Hepatocyte (in vitro differentiated cells): Measurements from ENCODE around the gene KCNMA1. TPM values are rescaled to one million over a fixed set of nuclear protein-coding genes. Genes with fewer than 3 reads are reported as not detected.

ENCODE experiments used
- DNase-seq: peaks from one replicate; pipeline ENCODE4 v3.0.0-alpha.2; 2016; ENCODE audit warnings: low spot score
- H2AFZ ChIP-seq: fragments of 200-600 bp; sonication (generic); 2 replicates; pipeline ENCODE4 v1.6.0; 2016; ENCODE audit warnings: antibody characterized with exemption, mild to moderate bottlenecking
- H3K27ac ChIP-seq: fragments of 200-600 bp; sonication (generic); 2 replicates; pipeline ENCODE4 v1.5.1; 2016; ENCODE audit warnings: mild to moderate bottlenecking
- H3K27me3 ChIP-seq: fragments of 200-600 bp; sonication (generic); 2 replicates; pipeline ENCODE4 v1.6.1; 2016
- H3K36me3 ChIP-seq: fragments of 200-600 bp; sonication (generic); replicated peaks from 2 replicates; pipeline ENCODE4 v1.5.1; 2016; ENCODE audit warnings: low read depth; ENCODE audit not compliant: insufficient read depth
- H3K4me1 ChIP-seq: fragments of 200-600 bp; sonication (generic); 2 replicates; pipeline ENCODE4 v1.5.1; 2016; ENCODE audit warnings: mild to moderate bottlenecking, moderate library complexity; ENCODE audit not compliant: insufficient read depth
- H3K4me2 ChIP-seq: fragments of 200-600 bp; sonication (generic); 2 replicates; pipeline ENCODE4 v1.6.0; 2016
- H3K4me3 ChIP-seq: fragments of 200-600 bp; sonication (generic); 2 replicates; pipeline ENCODE4 v1.5.1; 2016; ENCODE audit warnings: mild to moderate bottlenecking
- H3K79me2 ChIP-seq: fragments of 200-600 bp; sonication (generic); 2 replicates; pipeline ENCODE4 v1.6.0; 2017; ENCODE audit warnings: mild to moderate bottlenecking
- H3K9me2 ChIP-seq: fragments of 200-600 bp; sonication (generic); replicated peaks from 2 replicates; pipeline ENCODE4 v1.6.0; 2017; ENCODE audit warnings: mild to moderate bottlenecking; ENCODE audit not compliant: insufficient read depth
- H3K9me3 ChIP-seq: fragments of 200-600 bp; sonication (generic); 2 replicates; pipeline ENCODE4 v1.5.1; 2016; ENCODE audit warnings: low read depth, mild to moderate bottlenecking
- H4K20me1 ChIP-seq: fragments of 200-600 bp; sonication (generic); 2 replicates; pipeline ENCODE4 v1.6.0; 2016; ENCODE audit warnings: mild to moderate bottlenecking; ENCODE audit not compliant: insufficient read depth, poor library complexity, severe bottlenecking
- EZH2 ChIP-seq: fragments of 200-600 bp; sonication (generic); IDR thresholded peaks from 2 replicates; pipeline ENCODE4 v1.6.1; 2016; ENCODE audit warnings: antibody characterized with exemption, mild to moderate bottlenecking, borderline replicate concordance
- EZH2phosphoT487 ChIP-seq: fragments of 200-600 bp; sonication (generic); IDR thresholded peaks from one replicate; pipeline ENCODE4 v1.6.1; 2018; ENCODE audit warnings: antibody characterized with exemption, mild to moderate bottlenecking, low read depth, moderate library complexity; ENCODE audit not compliant: unreplicated experiment, severe bottlenecking
- whole genome bisulfite sequencing: methylation state at CpG from one replicate; pipeline ENCODE4 v1.1.6; 2016; ENCODE audit warnings: low lambda C conversion rate; ENCODE audit errors: missing lambda C conversion rate; 5-methylcytosine and 5-hydroxymethylcytosine counted together
- polyA plus RNA-seq: library from polyadenylated mRNA; unstranded; fragments of >200 nt; fragmentation: Nextera tagmentation; extraction: Ambion mirVana; gene quantifications from 2 replicates; pipeline ENCODE4 v1.2.1, GENCODE V29; 2016
- total RNA-seq: library from RNA; depleted of rRNA; stranded (reverse); fragments of >200 nt; gene quantifications from 2 replicates; pipeline ENCODE4 v1.2.3, GENCODE V29; 2014
- TF ChIP-seq, protein P1 (sequence below): fragments of 200-600 bp; sonication (generic); IDR thresholded peaks from 2 replicates; pipeline ENCODE4 v1.5.1; 2016; ENCODE audit warnings: antibody characterized with exemption, mild to moderate bottlenecking; ENCODE audit not compliant: poor library complexity

KCNMA1 gene
- total and polyA plus RNA-seq, 2 experiments from 2014 or later = 42.6 to 73.3 TPM

DNA sequence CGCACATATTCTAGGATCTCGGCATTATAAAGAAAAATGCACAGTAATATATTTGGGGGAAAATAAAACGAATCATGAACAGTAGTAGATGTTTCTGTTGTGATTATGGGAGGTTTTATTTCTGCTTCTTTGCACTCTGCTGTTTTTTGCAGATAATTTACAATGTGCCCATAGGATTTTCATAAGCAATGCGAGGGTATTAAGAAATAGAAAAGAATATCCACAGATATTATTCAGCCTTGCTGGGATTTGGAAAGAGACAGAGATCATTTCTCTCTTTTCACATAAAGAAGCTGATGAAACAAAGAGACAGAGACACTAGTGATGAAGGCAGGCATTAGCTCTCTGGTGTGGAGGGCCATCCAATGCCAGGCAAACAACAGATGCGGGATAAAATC, 158.6 kb downstream of the KCNMA1 start:
- 65% methylated on average over 5 of the region's 5 CpGs for WGBS
- TF ChIP-seq EZH2phosphoT487 (no peak), EZH2 (no peak)
- TF ChIP-seq, protein P1, sequence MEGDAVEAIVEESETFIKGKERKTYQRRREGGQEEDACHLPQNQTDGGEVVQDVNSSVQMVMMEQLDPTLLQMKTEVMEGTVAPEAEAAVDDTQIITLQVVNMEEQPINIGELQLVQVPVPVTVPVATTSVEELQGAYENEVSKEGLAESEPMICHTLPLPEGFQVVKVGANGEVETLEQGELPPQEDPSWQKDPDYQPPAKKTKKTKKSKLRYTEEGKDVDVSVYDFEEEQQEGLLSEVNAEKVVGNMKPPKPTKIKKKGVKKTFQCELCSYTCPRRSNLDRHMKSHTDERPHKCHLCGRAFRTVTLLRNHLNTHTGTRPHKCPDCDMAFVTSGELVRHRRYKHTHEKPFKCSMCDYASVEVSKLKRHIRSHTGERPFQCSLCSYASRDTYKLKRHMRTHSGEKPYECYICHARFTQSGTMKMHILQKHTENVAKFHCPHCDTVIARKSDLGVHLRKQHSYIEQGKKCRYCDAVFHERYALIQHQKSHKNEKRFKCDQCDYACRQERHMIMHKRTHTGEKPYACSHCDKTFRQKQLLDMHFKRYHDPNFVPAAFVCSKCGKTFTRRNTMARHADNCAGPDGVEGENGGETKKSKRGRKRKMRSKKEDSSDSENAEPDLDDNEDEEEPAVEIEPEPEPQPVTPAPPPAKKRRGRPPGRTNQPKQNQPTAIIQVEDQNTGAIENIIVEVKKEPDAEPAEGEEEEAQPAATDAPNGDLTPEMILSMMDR = no peak
- H3K9me2 ChIP-seq = no peaks in the 10 kb centered on the region
- H3K36me3 ChIP-seq = no peaks in the 10 kb centered on the region
- H3K4me2 ChIP-seq = no peak overlapping the region
- no peaks in the 10 kb centered on the region for H4K20me1 ChIP-seq
- H3K4me1 ChIP-seq = peaks cover 13% of the 10 kb centered on the region
- H3K79me2 ChIP-seq = no peaks in the 10 kb centered on the region
- no peak for DNase-seq
- no peak overlapping the region for H3K4me3 ChIP-seq
- H3K9me3 ChIP-seq = no peaks in the 10 kb centered on the region
- no peak overlapping the region for H2AFZ ChIP-seq
- H3K27ac ChIP-seq = no peak overlapping the region
- no peaks in the 10 kb centered on the region for H3K27me3 ChIP-seq

DNA sequence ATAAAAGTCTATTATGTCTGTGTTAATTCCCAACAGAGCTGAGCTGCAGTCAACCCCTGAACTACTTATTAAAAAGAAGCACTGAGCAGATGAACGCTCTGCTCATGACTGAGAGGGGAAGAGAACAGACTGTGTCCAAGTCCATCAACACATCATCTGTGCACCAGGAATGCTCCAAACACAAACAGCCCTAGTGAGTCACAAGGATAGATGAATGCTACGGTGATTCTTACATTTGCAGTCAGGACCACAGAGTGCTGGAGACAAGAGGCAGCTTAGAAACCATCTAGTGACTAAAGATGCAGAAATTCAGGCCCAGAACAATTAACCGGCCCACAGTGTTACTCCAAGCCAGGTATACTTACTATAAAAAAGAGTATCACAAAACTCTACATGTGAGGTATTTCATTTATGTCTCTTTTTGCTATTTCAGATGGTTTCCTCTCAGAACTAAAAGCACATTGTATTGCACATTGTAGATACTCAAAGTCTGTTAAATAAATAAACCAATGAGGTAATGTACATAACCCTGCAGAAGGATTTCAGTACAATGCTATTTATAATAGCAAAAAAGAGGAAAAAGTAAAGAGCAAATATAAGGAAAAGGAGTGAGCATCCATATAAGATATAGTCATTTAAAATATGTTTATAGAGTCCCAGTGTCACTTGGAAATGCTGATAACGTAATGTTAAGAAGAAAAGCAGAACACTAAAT, 159.2 kb downstream of the KCNMA1 start:
- Histone ChIP-seq H3K79me2 (no peaks in the 10 kb centered on the region), H4K20me1 (no peaks in the 10 kb centered on the region), H3K27me3 (no peaks in the 10 kb centered on the region), H3K4me2 (no peak overlapping the region), H2AFZ (no peak overlapping the region), H3K36me3 (no peaks in the 10 kb centered on the region), H3K9me2 (no peaks in the 10 kb centered on the region), H3K27ac (no peak overlapping the region), H3K4me3 (no peak overlapping the region), H3K4me1 (peaks cover 13% of the 10 kb centered on the region), H3K9me3 (no peaks in the 10 kb centered on the region)
- TF ChIP-seq EZH2 = no peak
- TF ChIP-seq, protein P1 = no peak
- no peak for TF ChIP-seq EZH2phosphoT487
- DNase-seq = no peak
- WGBS = 59% methylated on average over 4 of the region's 4 CpGs

DNA sequence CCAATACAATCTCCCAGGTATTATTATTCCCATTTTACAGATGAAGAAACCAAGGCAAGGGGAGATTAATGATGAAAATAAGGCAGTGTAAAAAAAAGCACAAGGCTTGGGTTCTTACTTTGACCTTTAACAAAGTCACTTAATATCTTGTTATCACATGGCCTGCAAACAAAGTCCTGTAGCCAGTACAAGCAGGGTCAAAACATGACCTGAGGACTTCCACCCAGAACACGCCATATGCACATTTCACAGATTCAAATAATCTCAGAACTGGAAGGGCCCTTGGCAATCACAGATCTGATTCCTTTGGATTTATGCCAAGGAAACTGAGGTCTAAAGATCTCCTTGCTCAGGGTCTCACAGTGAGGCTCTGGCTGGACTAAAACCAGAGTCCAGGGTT, 162.1 kb downstream of the KCNMA1 start:
- no peaks in the 10 kb centered on the region for H3K9me3 ChIP-seq
- no peak overlapping the region for H3K4me2 ChIP-seq
- no peaks in the 10 kb centered on the region for H3K9me2 ChIP-seq
- H3K4me1 ChIP-seq = peaks cover 10% of the 10 kb centered on the region
- H3K27me3 ChIP-seq = no peaks in the 10 kb centered on the region
- no peak overlapping the region for H2AFZ ChIP-seq
- no peak overlapping the region for H3K27ac ChIP-seq
- 93% methylated on average over 1 of the region's 1 CpG for WGBS
- H3K36me3 ChIP-seq = no peaks in the 10 kb centered on the region
- no peak overlapping the region for H3K4me3 ChIP-seq
- DNase-seq = no peak
- TF ChIP-seq, protein P1 = no peak
- TF ChIP-seq EZH2 (no peak), EZH2phosphoT487 (no peak)
- H4K20me1 ChIP-seq = no peaks in the 10 kb centered on the region
- no peaks in the 10 kb centered on the region for H3K79me2 ChIP-seq
